ENCODE measurements around the gene NOX3. TPM values are rescaled to one million over a fixed set of nuclear protein-coding genes. Genes with fewer than 3 reads are reported as not detected.

The NOX3 gene
- total and polyA plus RNA-seq, 2 experiments from 2014 or later: not detected

DNA sequence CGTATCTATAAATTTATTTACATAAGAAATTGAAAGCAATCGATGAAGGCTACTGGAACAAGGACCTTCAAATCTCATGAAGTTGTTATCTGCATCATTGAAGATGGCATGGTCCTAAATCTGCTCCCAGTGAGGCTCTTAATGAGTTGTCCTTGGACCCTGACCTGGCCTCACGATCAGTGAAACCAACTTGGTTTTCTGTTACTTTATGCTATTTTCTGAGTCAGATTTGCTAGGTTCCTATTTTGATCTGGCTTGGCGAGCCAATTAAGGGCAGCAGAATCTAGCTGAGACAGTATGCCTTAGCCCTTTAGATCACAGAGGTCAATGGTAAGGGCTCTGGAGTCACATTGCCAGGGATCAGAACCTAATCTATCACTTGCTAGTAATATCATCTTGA lies 30.1 kb upstream of the NOX3 start (continued):
- TF ChIP-seq CREB1 (CRISPR knock-in tag; IDR thresholded peaks at IDR 0.05; ENCODE audit: low read depth): no peak
- TF ChIP-seq NANOG (IDR thresholded peaks at IDR 0.05; ENCODE audit: borderline replicate concordance): no peak
- TF ChIP-seq, protein P1, sequence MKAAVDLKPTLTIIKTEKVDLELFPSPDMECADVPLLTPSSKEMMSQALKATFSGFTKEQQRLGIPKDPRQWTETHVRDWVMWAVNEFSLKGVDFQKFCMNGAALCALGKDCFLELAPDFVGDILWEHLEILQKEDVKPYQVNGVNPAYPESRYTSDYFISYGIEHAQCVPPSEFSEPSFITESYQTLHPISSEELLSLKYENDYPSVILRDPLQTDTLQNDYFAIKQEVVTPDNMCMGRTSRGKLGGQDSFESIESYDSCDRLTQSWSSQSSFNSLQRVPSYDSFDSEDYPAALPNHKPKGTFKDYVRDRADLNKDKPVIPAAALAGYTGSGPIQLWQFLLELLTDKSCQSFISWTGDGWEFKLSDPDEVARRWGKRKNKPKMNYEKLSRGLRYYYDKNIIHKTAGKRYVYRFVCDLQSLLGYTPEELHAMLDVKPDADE (IDR thresholded peaks at IDR 0.05): no peak
- TF ChIP-seq ZNF331 (CRISPR knock-in tag; IDR thresholded peaks at IDR 0.05; ENCODE audit: low read depth): no peak
- no peak for TF ChIP-seq STAT1 (IDR thresholded peaks at IDR 0.05; ENCODE audit: unreplicated experiment)
- TF ChIP-seq JUNB (IDR thresholded peaks at IDR 0.05; ENCODE audit: unreplicated experiment): no peak
- TF ChIP-seq ZNF114 (CRISPR knock-in tag; IDR thresholded peaks at IDR 0.05): no peak
- TF ChIP-seq, protein P2, sequence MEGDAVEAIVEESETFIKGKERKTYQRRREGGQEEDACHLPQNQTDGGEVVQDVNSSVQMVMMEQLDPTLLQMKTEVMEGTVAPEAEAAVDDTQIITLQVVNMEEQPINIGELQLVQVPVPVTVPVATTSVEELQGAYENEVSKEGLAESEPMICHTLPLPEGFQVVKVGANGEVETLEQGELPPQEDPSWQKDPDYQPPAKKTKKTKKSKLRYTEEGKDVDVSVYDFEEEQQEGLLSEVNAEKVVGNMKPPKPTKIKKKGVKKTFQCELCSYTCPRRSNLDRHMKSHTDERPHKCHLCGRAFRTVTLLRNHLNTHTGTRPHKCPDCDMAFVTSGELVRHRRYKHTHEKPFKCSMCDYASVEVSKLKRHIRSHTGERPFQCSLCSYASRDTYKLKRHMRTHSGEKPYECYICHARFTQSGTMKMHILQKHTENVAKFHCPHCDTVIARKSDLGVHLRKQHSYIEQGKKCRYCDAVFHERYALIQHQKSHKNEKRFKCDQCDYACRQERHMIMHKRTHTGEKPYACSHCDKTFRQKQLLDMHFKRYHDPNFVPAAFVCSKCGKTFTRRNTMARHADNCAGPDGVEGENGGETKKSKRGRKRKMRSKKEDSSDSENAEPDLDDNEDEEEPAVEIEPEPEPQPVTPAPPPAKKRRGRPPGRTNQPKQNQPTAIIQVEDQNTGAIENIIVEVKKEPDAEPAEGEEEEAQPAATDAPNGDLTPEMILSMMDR (conservative IDR thresholded peaks at IDR 0.05; ENCODE audit: low read depth in 2 of 2): no peak
- TF ChIP-seq, protein P3, sequence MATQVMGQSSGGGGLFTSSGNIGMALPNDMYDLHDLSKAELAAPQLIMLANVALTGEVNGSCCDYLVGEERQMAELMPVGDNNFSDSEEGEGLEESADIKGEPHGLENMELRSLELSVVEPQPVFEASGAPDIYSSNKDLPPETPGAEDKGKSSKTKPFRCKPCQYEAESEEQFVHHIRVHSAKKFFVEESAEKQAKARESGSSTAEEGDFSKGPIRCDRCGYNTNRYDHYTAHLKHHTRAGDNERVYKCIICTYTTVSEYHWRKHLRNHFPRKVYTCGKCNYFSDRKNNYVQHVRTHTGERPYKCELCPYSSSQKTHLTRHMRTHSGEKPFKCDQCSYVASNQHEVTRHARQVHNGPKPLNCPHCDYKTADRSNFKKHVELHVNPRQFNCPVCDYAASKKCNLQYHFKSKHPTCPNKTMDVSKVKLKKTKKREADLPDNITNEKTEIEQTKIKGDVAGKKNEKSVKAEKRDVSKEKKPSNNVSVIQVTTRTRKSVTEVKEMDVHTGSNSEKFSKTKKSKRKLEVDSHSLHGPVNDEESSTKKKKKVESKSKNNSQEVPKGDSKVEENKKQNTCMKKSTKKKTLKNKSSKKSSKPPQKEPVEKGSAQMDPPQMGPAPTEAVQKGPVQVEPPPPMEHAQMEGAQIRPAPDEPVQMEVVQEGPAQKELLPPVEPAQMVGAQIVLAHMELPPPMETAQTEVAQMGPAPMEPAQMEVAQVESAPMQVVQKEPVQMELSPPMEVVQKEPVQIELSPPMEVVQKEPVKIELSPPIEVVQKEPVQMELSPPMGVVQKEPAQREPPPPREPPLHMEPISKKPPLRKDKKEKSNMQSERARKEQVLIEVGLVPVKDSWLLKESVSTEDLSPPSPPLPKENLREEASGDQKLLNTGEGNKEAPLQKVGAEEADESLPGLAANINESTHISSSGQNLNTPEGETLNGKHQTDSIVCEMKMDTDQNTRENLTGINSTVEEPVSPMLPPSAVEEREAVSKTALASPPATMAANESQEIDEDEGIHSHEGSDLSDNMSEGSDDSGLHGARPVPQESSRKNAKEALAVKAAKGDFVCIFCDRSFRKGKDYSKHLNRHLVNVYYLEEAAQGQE (IDR thresholded peaks at IDR 0.05; ENCODE audit: unreplicated experiment): no peak

GRCh38 chr6:155483858-155484257 lies 28.2 kb upstream of the NOX3 start:
- H3K4me2 ChIP-seq: no peak overlapping the region
- no peaks in the 10 kb centered on the region for H3K36me3 Mint-ChIP-seq (ENCODE audit: low read depth)
- H2AFZ ChIP-seq: no peak overlapping the region
- TF ChIP-seq ZNF114 (CRISPR knock-in tag; IDR thresholded peaks at IDR 0.05) (no peak), ZNF331 (CRISPR knock-in tag; IDR thresholded peaks at IDR 0.05; ENCODE audit: low read depth) (no peak), NANOG (IDR thresholded peaks at IDR 0.05; ENCODE audit: borderline replicate concordance) (no peak), JUNB (IDR thresholded peaks at IDR 0.05; ENCODE audit: unreplicated experiment) (no peak), EZH2phosphoT487 (IDR thresholded peaks at IDR 0.05; ENCODE audit: unreplicated experiment) (no peak), EZH2 (IDR thresholded peaks at IDR 0.05; ENCODE audit: low read depth, unreplicated experiment) (no peak), CREB1 (CRISPR knock-in tag; IDR thresholded peaks at IDR 0.05; ENCODE audit: low read depth) (no peak), STAT1 (IDR thresholded peaks at IDR 0.05; ENCODE audit: unreplicated experiment) (no peak), POLR2AphosphoS5 (IDR thresholded peaks at IDR 0.05; ENCODE audit: low read depth) (no peak)
- TF ChIP-seq, protein P1 (IDR thresholded peaks at IDR 0.05): no peak
- TF ChIP-seq, protein P3 (IDR thresholded peaks at IDR 0.05; ENCODE audit: unreplicated experiment): no peak
- TF ChIP-seq, protein P2 (conservative IDR thresholded peaks at IDR 0.05; ENCODE audit: low read depth in 2 of 2): no peak

More at GRCh38 chr6:155483858-155484257, 28.2 kb upstream of the NOX3 start:
- no peak for DNase-seq (ENCODE audit: low spot score)
- H3K36me3 ChIP-seq (ENCODE audit: insufficient read depth): no peaks in the 10 kb centered on the region
- Mint-ChIP-seq H3K4me1 (no peaks in the 10 kb centered on the region), H3K27me3 (ENCODE audit: insufficient read depth, low read depth, poor library complexity) (no peaks in the 10 kb centered on the region), H3K27ac (no peak overlapping the region), H3K9me3 (no peaks in the 10 kb centered on the region), H3K4me3 (no peak overlapping the region)
- no peaks in the 10 kb centered on the region for H3K79me2 ChIP-seq (replicated peaks; ENCODE audit: insufficient read depth)
- H3K9me2 ChIP-seq (ENCODE audit: insufficient read depth): no peaks in the 10 kb centered on the region
- ATAC-seq: no peak
- H3K4me1 ChIP-seq (ENCODE audit: insufficient read depth): no peaks in the 10 kb centered on the region
- H4K20me1 ChIP-seq (replicated peaks; ENCODE audit: insufficient read depth): no peaks in the 10 kb centered on the region
- no peak overlapping the region for H3K4me3 ChIP-seq
- no peaks in the 10 kb centered on the region for H3F3A ChIP-seq (replicated peaks; ENCODE audit: low read depth)
- no peaks in the 10 kb centered on the region for H3K27me3 ChIP-seq (ENCODE audit: insufficient read depth)
- no peak overlapping the region for H3K27ac ChIP-seq (ENCODE audit: low read depth)
